GM12878 (cell line): ENCODE measurements around the gene CRTC2.

Source experiments
- CHD2 ChIP-seq: IDR thresholded peaks from 2 replicates; pipeline ENCODE4 v1.6.1; 2011; ENCODE audit warnings: low read depth, low read length, improper control_type of control experiment, borderline replicate concordance
- ESRRA ChIP-seq: IDR thresholded peaks from 2 replicates; pipeline ENCODE4 v1.6.1; 2012; ENCODE audit warnings: mild to moderate bottlenecking, low read length, improper control_type of control experiment
- PML ChIP-seq: IDR thresholded peaks from 2 replicates; pipeline ENCODE4 v1.6.1; 2012; ENCODE audit warnings: low read length, inconsistent platforms
- POLR2AphosphoS5 ChIP-seq: IDR thresholded peaks from 2 replicates; pipeline ENCODE4 v1.6.1; 2011; ENCODE audit warnings: mild to moderate bottlenecking, low read length, inconsistent platforms
- REST ChIP-seq: IDR thresholded peaks from 2 replicates; pipeline ENCODE4 v1.6.1; 2012; ENCODE audit warnings: mild to moderate bottlenecking, low read depth, low read length
- SIX5 ChIP-seq: IDR thresholded peaks from 2 replicates; pipeline ENCODE4 v1.6.1; 2011; ENCODE audit warnings: mild to moderate bottlenecking, low read depth, low read length, moderate library complexity; ENCODE audit not compliant: severe bottlenecking
- TF ChIP-seq, protein P1 (sequence below), 3 experiments: IDR thresholded peaks in 2 of 3; conservative IDR thresholded peaks in 1 of 3; 2 replicates each; pipeline ENCODE4 v1.5.1; 2011; ENCODE audit warnings: low read depth in 3 of 3, low read length in 3 of 3, mild to moderate bottlenecking in 3 of 3, control low read depth in 2 of 3, moderate library complexity in 2 of 3, inconsistent platforms in 1 of 3, mixed read lengths in 1 of 3; ENCODE audit not compliant: control insufficient read depth in 2 of 3, insufficient read depth in 1 of 3; ENCODE audit errors: extremely low read depth in 1 of 3
- TF ChIP-seq, protein P2 (sequence below): fragments of 450-650 bp; IDR thresholded peaks from 2 replicates; pipeline ENCODE4 v1.6.1; 2014; ENCODE audit warnings: mild to moderate bottlenecking

GRCh38 chr1:153906396-153906795 is 52.0 kb downstream of the CRTC2 start:
- TF ChIP-seq REST (no peak), POLR2AphosphoS5 (no peak), CHD2 (no peak), ESRRA (no peak), PML (no peak), SIX5 (no peak)
- TF ChIP-seq, protein P1, sequence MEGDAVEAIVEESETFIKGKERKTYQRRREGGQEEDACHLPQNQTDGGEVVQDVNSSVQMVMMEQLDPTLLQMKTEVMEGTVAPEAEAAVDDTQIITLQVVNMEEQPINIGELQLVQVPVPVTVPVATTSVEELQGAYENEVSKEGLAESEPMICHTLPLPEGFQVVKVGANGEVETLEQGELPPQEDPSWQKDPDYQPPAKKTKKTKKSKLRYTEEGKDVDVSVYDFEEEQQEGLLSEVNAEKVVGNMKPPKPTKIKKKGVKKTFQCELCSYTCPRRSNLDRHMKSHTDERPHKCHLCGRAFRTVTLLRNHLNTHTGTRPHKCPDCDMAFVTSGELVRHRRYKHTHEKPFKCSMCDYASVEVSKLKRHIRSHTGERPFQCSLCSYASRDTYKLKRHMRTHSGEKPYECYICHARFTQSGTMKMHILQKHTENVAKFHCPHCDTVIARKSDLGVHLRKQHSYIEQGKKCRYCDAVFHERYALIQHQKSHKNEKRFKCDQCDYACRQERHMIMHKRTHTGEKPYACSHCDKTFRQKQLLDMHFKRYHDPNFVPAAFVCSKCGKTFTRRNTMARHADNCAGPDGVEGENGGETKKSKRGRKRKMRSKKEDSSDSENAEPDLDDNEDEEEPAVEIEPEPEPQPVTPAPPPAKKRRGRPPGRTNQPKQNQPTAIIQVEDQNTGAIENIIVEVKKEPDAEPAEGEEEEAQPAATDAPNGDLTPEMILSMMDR (IDR thresholded peaks at IDR 0.05 in 2 of 3, conservative IDR thresholded peaks at IDR 0.05 in 1 of 3; ENCODE audit: control insufficient read depth in 2 of 3, extremely low read depth in 1 of 3, insufficient read depth in 1 of 3, low read depth in 3 of 3, low read length in 3 of 3) = no peak
- TF ChIP-seq, protein P2, sequence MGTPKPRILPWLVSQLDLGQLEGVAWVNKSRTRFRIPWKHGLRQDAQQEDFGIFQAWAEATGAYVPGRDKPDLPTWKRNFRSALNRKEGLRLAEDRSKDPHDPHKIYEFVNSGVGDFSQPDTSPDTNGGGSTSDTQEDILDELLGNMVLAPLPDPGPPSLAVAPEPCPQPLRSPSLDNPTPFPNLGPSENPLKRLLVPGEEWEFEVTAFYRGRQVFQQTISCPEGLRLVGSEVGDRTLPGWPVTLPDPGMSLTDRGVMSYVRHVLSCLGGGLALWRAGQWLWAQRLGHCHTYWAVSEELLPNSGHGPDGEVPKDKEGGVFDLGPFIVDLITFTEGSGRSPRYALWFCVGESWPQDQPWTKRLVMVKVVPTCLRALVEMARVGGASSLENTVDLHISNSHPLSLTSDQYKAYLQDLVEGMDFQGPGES = no peak
